GM12801 (cell line): Measurements from ENCODE around the gene GMDS.

ENCODE experiments used
- TF ChIP-seq, protein P1 (sequence below): IDR thresholded peaks from one replicate; pipeline ENCODE4 v1.5.1; 2011; ENCODE audit warnings: control low read depth; ENCODE audit not compliant: insufficient read length; ENCODE audit errors: extremely low read depth

GMDS gene

DNA sequence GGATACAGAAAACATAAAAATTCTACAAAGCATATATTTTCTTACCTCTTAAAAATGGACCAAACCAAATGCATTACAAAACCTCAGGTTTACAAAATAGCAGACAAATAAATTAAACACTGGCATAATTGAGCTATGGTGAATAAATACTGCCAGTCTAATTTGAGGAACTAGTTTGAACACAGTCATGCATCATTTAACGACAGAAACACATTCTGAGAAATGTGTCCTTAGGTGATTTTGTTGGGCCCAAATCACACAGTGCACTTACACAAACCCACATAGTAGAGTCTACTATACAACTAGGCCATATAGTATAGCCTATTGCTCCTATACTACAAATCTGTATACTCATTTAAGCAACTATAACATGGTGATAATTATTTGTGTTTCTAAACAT is 420.1 kb downstream of the GMDS start:
- TF ChIP-seq, protein P1, sequence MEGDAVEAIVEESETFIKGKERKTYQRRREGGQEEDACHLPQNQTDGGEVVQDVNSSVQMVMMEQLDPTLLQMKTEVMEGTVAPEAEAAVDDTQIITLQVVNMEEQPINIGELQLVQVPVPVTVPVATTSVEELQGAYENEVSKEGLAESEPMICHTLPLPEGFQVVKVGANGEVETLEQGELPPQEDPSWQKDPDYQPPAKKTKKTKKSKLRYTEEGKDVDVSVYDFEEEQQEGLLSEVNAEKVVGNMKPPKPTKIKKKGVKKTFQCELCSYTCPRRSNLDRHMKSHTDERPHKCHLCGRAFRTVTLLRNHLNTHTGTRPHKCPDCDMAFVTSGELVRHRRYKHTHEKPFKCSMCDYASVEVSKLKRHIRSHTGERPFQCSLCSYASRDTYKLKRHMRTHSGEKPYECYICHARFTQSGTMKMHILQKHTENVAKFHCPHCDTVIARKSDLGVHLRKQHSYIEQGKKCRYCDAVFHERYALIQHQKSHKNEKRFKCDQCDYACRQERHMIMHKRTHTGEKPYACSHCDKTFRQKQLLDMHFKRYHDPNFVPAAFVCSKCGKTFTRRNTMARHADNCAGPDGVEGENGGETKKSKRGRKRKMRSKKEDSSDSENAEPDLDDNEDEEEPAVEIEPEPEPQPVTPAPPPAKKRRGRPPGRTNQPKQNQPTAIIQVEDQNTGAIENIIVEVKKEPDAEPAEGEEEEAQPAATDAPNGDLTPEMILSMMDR: no peak

DNA sequence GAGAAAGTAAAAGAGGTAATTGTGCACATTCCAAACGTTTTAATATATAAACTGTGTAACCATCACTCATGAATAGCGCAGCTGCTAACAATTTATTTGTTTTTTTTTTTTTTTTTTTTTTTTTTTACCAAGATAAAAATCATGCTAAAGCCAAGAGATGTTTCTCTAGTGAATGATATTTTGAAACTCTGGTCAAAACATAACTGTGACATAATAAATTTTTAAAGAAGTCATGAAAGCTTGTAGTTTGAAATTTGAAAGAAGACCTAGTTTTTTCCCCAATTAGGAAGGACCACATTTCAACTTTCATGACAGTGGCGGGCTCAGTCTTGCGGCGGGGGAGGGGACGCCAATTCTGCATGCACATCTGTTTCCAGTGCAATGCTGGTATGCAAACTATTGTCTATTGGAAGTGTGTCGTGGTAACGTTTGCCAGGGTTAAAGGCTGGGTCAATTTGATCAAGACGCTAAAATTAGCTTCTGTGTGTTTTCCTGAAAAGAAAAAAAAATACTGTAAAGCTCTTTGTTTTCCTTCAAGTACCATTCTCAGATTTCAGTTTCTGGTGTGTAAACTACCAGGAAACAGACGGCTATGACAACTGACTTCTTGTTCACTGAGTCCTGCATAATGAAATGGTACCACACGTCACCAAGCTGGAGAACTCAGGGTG is 423.8 kb downstream of the GMDS start:
- TF ChIP-seq, protein P1: no peak

DNA sequence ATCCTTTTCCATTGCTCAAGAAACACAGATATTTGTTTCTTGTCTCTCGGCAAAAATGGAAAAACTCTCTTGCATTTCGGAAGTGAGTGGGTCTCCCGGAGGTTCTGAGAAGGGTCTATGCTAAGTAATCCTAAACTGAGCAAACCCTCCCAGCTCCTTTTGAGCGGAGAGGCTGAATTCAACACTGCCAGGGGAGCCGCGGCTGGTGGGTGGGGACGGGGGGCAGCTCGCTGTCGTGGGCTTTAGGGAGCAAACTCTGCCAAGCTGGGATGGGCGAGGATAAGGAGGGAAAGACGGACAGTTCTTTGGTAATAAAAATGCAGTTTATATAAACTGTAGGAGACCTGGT is 424.3 kb downstream of the GMDS start:
- TF ChIP-seq, protein P1: no peak

DNA sequence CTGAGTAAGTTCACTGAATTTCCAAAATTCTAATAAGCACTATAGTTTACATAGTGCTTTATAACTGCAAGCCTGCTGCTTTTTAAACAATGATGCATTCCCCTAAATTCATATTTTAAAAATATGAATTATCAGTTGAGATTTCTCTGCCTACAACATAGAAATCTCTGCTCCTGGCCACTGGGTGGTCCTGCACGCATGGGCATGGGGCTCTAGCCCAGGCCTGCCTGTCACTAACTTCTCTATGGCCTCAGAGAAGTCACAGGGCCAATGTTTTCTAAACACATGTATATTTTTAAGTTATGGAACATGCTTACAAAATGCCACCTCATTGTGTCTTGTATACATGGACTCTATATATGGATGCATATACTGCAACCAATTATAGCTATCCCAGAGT is 424.7 kb downstream of the GMDS start:
- TF ChIP-seq, protein P1: no peak

DNA sequence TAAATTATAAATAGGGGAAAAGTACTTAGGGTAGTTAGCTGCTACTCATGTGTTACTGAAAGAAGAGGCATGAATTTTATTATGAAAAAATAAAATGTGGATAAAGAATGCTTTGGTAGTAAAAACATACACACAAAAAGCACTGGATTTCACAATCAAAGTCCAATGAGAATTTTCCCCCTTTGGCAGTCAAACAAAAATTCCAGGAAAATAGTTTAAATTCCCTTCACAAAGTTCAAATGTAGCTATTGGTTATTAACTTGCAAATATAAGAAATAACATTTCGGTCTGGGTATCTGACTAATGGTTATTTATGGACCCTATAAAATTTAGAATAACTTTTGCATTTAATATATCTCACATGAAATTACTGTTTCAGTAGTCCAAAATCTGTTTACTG is 425.2 kb downstream of the GMDS start:
- TF ChIP-seq, protein P1: no peak

DNA sequence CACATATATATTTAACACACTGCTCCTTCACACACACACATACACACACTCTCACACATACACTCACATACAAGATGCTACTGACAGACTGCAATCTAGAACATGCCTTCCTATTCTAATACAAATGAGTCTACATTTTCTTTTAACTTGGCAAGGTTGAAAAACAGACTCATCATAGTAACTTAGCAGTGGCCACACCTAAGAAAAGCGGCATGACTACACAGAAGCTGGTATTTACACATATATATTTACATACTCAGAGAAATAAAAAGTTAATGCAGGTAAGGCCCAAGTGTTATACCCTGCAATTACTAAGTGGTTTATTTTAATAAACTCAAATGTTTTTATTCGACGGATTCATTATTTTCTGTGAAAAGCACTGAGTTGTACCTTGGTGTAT is 426.4 kb downstream of the GMDS start:
- TF ChIP-seq, protein P1: no peak

DNA sequence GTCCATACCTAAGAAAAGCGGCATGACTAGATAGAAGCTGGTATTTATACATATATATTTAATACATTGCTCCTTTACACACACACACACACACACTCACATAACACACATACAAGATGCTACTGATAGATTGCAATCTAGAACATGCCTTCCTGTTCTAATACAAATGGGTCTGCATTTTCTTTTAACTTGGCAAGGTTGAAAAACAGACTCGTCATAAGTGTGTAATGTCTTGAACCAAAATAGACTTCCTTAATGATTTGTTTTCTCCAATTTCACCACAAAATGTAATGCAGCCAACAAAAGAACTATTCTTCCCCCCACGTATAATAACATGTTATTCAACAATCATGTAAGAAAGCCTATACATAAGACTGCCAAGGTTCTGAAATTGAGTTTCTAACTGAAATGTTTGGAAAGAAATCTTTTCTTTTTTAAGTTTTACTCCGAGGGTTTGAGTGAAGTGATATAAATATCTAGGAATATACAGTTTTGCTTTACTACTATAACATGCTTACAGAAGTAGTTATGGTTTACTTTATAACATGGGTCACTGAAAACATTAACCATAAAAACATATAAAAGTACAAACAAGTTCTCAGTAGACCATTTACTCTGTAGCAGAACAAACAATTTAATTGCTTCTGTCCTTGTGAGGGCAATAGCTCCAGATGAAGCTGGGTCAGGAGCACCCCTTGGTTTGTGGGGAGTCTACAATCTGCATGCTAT is 428.2 kb downstream of the GMDS start:
- TF ChIP-seq, protein P1: no peak
